Prostate gland (tissue), 2 donors: ENCODE results near the gene PIK3CG. TPM values are rescaled to one million over a fixed set of nuclear protein-coding genes. Genes with fewer than 3 reads are reported as not detected.
"Not testable (repeated sequence)": the region's sequence is repeated elsewhere in the genome, so short reads cannot be mapped to it uniquely, and the experiment has no call there.

ENCODE experiments used
- DNase-seq: peaks from one replicate; pipeline ENCODE4 v3.0.0-alpha.2; 2019; ENCODE audit warnings: low spot score
- H3K27ac ChIP-seq, 2 donors: fragments of 200-600 bp; sonication (generic); 2 replicates each; pipeline ENCODE4 v1.5.1; 2017 to 2019
- H3K27me3 ChIP-seq: fragments of 200-600 bp; sonication (generic); replicated peaks from 2 replicates; pipeline ENCODE4 v1.5.1; 2019; ENCODE audit not compliant: insufficient read depth
- H3K36me3 ChIP-seq, 2 donors: fragments of 200-600 bp; sonication (generic); 1 replicate in 1 of 2; 2 replicates in 1 of 2; pipeline versions ENCODE4 v1.5.1 to v1.8.1; 2017 to 2019
- H3K4me1 ChIP-seq: fragments of 200-600 bp; sonication (generic); replicated peaks from 2 replicates; pipeline ENCODE4 v1.5.1; 2019
- H3K4me3 ChIP-seq, 2 donors: fragments of 200-600 bp; sonication (generic); 2 replicates each; pipeline ENCODE4 v1.5.1; 2017 to 2019
- H3K9me3 ChIP-seq: fragments of 200-600 bp; sonication (generic); 2 replicates; pipeline ENCODE4 v1.5.1; 2017
- CTCF ChIP-seq, 4 experiments: fragments of 200-600 bp in 2 of 4; fragments of 450-650 bp in 2 of 4; sonication (generic) in 2 of 4; IDR thresholded peaks; 1 replicate in 3 of 4; 2 replicates in 1 of 4; pipeline ENCODE4 v1.5.1; 2016 to 2019; ENCODE audit warnings: antibody characterized with exemption in 4 of 4, mild to moderate bottlenecking in 2 of 4, moderate library complexity in 2 of 4
- POLR2A ChIP-seq: fragments of 450-650 bp; IDR thresholded peaks from one replicate; pipeline ENCODE4 v1.6.1; 2016; ENCODE audit warnings: antibody characterized with exemption, mild to moderate bottlenecking
- POLR2AphosphoS5 ChIP-seq: sonication (generic); formaldehyde crosslinking; IDR thresholded peaks from one replicate; pipeline ENCODE4 v1.6.1; 2017; ENCODE audit warnings: antibody characterized with exemption
- WGBS: methylation state at CpG from one replicate; pipeline ENCODE4 v1.1.5; 2018; 5-methylcytosine and 5-hydroxymethylcytosine counted together
- intact Hi-C: fragments of 100-400 bp; cut with DNase I; formaldehyde crosslinking; loops from one replicate; pipeline ENCODE4 v1.14.2; 2022
- total RNA-seq, 2 donors: library from RNA; depleted of rRNA; stranded (reverse); fragments of >200 nt; gene quantifications; one replicate each; pipeline ENCODE4 v1.1.0, GENCODE V29; 2016

The PIK3CG gene
- total RNA-seq, 2 donors from 2014 or later, result 0.87 to 5.1 TPM

GRCh38 chr7:106916679-106917078, 51.6 kb downstream of the PIK3CG start:
- intact Hi-C loops, result no loop called here
- no peak overlapping the region for H3K4me3 ChIP-seq
- WGBS, result 77% methylated on average over 1 of the region's 1 CpG
- no peak overlapping the region for H3K27ac ChIP-seq
- H3K36me3 ChIP-seq, result no peaks in the 10 kb centered on the region
- TF ChIP-seq POLR2AphosphoS5 (no peak), POLR2A (no peak), CTCF (IDR thresholded peaks at IDR 0.05) (no peak)
- H3K9me3 ChIP-seq, result no peaks in the 10 kb centered on the region
- DNase-seq, result no peak
- no peaks in the 10 kb centered on the region for H3K27me3 ChIP-seq
- no peaks in the 10 kb centered on the region for H3K4me1 ChIP-seq

GRCh38 chr7:106918991-106919390, 53.9 kb downstream of the PIK3CG start:
- Histone ChIP-seq H3K27ac (no peak overlapping the region), H3K36me3 (no peaks in the 10 kb centered on the region), H3K4me1 (no peaks in the 10 kb centered on the region), H3K4me3 (no peak overlapping the region), H3K9me3 (no peaks in the 10 kb centered on the region), H3K27me3 (no peaks in the 10 kb centered on the region)
- 78% methylated on average over 3 of the region's 3 CpGs for WGBS
- TF ChIP-seq POLR2AphosphoS5, result no peak
- TF ChIP-seq CTCF (IDR thresholded peaks at IDR 0.05), result no peak
- TF ChIP-seq POLR2A, result no peak
- DNase-seq, result no peak
- intact Hi-C loops, result no loop called here

- H3K4me1 ChIP-seq, H3K36me3 ChIP-seq, H3K27me3 ChIP-seq, DNase-seq, intact Hi-C loops, H3K9me3 ChIP-seq, H3K27ac ChIP-seq, H3K4me3 ChIP-seq: not testable (repeated sequence)
- WGBS, result 85% methylated on average over 2 of the region's 2 CpGs
Measured at GRCh38 chr7:106924468-106924867, 59.4 kb downstream of the PIK3CG start.

- H3K36me3 ChIP-seq, result no peaks in the 10 kb centered on the region
Measured at GRCh38 chr7:106926892-106927291, 61.8 kb downstream of the PIK3CG start.

GRCh38 chr7:106927536-106927935, 62.5 kb downstream of the PIK3CG start:
- H3K4me1 ChIP-seq, result no peaks in the 10 kb centered on the region
- DNase-seq, result no peak
- H3K27me3 ChIP-seq, result no peaks in the 10 kb centered on the region
- H3K4me3 ChIP-seq, result no peak overlapping the region
- no peaks in the 10 kb centered on the region for H3K9me3 ChIP-seq
- WGBS, result 40% methylated on average over 2 of the region's 2 CpGs
- no peaks in the 10 kb centered on the region for H3K36me3 ChIP-seq
- intact Hi-C loops, result no loop called here
- TF ChIP-seq POLR2AphosphoS5 (no peak), CTCF (IDR thresholded peaks at IDR 0.05) (no peak)
- no peak overlapping the region for H3K27ac ChIP-seq

More at GRCh38 chr7:106926892-106927291, 61.8 kb downstream of the PIK3CG start:
- H3K27ac ChIP-seq, result no peak overlapping the region
- intact Hi-C loops, result no loop called here
- no peak for DNase-seq
- H3K27me3 ChIP-seq, result no peaks in the 10 kb centered on the region
- H3K4me3 ChIP-seq, result no peak overlapping the region
- 86% methylated on average over 4 of the region's 4 CpGs for WGBS
- TF ChIP-seq POLR2A (no peak), POLR2AphosphoS5 (no peak), CTCF (IDR thresholded peaks at IDR 0.05) (no peak)
- H3K9me3 ChIP-seq, result no peaks in the 10 kb centered on the region
- no peaks in the 10 kb centered on the region for H3K4me1 ChIP-seq

GRCh38 chr7:106929616-106930015, 64.5 kb downstream of the PIK3CG start:
- H3K9me3 ChIP-seq, H3K36me3 ChIP-seq, H3K4me1 ChIP-seq, H3K27me3 ChIP-seq, H3K4me3 ChIP-seq, H3K27ac ChIP-seq, DNase-seq, intact Hi-C loops: not testable (repeated sequence)
- WGBS, result 92% methylated on average over 2 of the region's 2 CpGs
